Right cardiac atrium (tissue), 5 donors: ENCODE measurements around the gene SCPEP1. TPM values are rescaled to one million over a fixed set of nuclear protein-coding genes. Genes with fewer than 3 reads are reported as not detected.

ENCODE experiments used
- ATAC-seq, 2 donors: fragments of 200-7000 bp; cut with Tn5 transposase; one replicate each; pipeline versions ENCODE4 v1.8.0 to v1.9.1; 2020; ENCODE audit warnings: moderate library complexity in 2 of 2, mild to moderate bottlenecking in 1 of 2
- DNase-seq, 3 donors: peaks; one replicate each; pipeline ENCODE4 v3.0.0-alpha.2; 2020
- H3K27ac ChIP-seq: one replicate; pipeline ENCODE4 v1.5.1; 2013; ENCODE audit warnings: mild to moderate bottlenecking, low read length, control low read depth, moderate library complexity
- H3K27me3 ChIP-seq: one replicate; pipeline ENCODE4 v1.6.1; 2013; ENCODE audit not compliant: control insufficient read depth, insufficient read depth
- H3K4me1 ChIP-seq: one replicate; pipeline ENCODE4 v1.6.1; 2013; ENCODE audit warnings: low read length; ENCODE audit not compliant: control insufficient read depth, insufficient read depth
- H3K4me3 ChIP-seq: one replicate; pipeline ENCODE4 v1.5.1; 2013; ENCODE audit warnings: low read length, control low read depth
- H3K9me3 ChIP-seq: one replicate; pipeline ENCODE4 v1.6.1; 2013; ENCODE audit warnings: low read length; ENCODE audit not compliant: control insufficient read depth
- WGBS: extraction: QIAGEN DNeasy Blood & Tissue Kit; methylation state at CpG from one replicate; pipeline ENCODE4 v1.1.7; 2013; 5-methylcytosine and 5-hydroxymethylcytosine counted together
- intact Hi-C, 4 donors: fragments of 100-400 bp; cut with DNase I; formaldehyde crosslinking; loops; one replicate each; pipeline versions ENCODE4 v1.11.0 to v1.14.0; 2022 to 2023
- polyA plus RNA-seq: library from polyadenylated mRNA; stranded (reverse); fragments of 200-250 nt; gene quantifications from one replicate; pipeline ENCODE4 v1.2.3, GENCODE V29; 2013
- total RNA-seq, 4 donors: library from RNA; stranded (reverse); fragmentation: NEBNext Ultra II Directional; extraction: Animal tissue kit (Norgen Biotek cat#: 25700); gene quantifications; one replicate each; pipeline ENCODE4 v1.2.1, GENCODE V29; 2021
- donor health status: healthy with polysubstance abuse.
- donor health status: DM: no; HTN: yes; CAD: no.
- donor health status: DM: no; HTN: no; CAD: no.
- donor health status: DM: no; HTN: yes; CAD: no; lungs with severe emphysema.
- donor health status: DM: yes; HTN: yes; CAD: no.

Gene SCPEP1
- total and polyA plus RNA-seq, 5 donors = 49.7 to 87.9 (median 60.8) TPM

GRCh38 chr17:57002904-57003303, 25.0 kb downstream of the SCPEP1 start:
- WGBS = 93% methylated on average over 5 of the region's 5 CpGs
- Histone ChIP-seq H3K27ac (no peak overlapping the region), H3K27me3 (no peaks in the 10 kb centered on the region), H3K4me1 (no peaks in the 10 kb centered on the region), H3K9me3 (no peaks in the 10 kb centered on the region), H3K4me3 (no peak overlapping the region)
- no peak for ATAC-seq
- no peak for DNase-seq
- intact Hi-C loops = no loop called here

GRCh38 chr17:57004944-57005579, 27.1 kb downstream of the SCPEP1 start:
- H3K27me3 ChIP-seq = no peaks in the 10 kb centered on the region
- no peaks in the 10 kb centered on the region for H3K4me1 ChIP-seq
- intact Hi-C loops = no loop called here
- no peak overlapping the region for H3K4me3 ChIP-seq
- DNase-seq (no peak), ATAC-seq (peak; percentile 24 to 45)
- 70% methylated on average over 8 of the region's 8 CpGs for WGBS
- no peaks in the 10 kb centered on the region for H3K9me3 ChIP-seq
- H3K27ac ChIP-seq = no peak overlapping the region

- Histone ChIP-seq H3K4me3 (no peak overlapping the region), H3K9me3 (no peaks in the 10 kb centered on the region), H3K4me1 (no peaks in the 10 kb centered on the region), H3K27me3 (no peaks in the 10 kb centered on the region), H3K27ac (no peak overlapping the region)
- no peak for ATAC-seq
- no peak for DNase-seq
- intact Hi-C loops = no loop called here
- WGBS = 97% methylated on average over 2 of the region's 2 CpGs
Observed at GRCh38 chr17:57006040-57006439, 28.1 kb downstream of the SCPEP1 start.

- ATAC-seq (no peak), DNase-seq (no peak)
- Histone ChIP-seq H3K27me3 (no peaks in the 10 kb centered on the region), H3K9me3 (no peaks in the 10 kb centered on the region), H3K27ac (no peak overlapping the region), H3K4me1 (no peaks in the 10 kb centered on the region), H3K4me3 (no peak overlapping the region)
- 75% methylated on average over 2 of the region's 2 CpGs for WGBS
- intact Hi-C loops = no loop called here
Observed at GRCh38 chr17:57008958-57009357, 31.0 kb downstream of the SCPEP1 start.

- 29% methylated on average over 7 of the region's 7 CpGs for WGBS
- Histone ChIP-seq H3K4me1 (no peaks in the 10 kb centered on the region), H3K9me3 (no peaks in the 10 kb centered on the region), H3K27ac (no peak overlapping the region), H3K4me3 (no peak overlapping the region), H3K27me3 (no peaks in the 10 kb centered on the region)
- intact Hi-C loops = no loop called here
- DNase-seq = peak in 2 of 3 donors; percentile 26 to 66
- peak; percentile 67 to 80 for ATAC-seq
Observed at GRCh38 chr17:57009737-57010445, 32.0 kb downstream of the SCPEP1 start.

- no peak overlapping the region for H3K27ac ChIP-seq
- ATAC-seq (no peak), DNase-seq (no peak)
- H3K27me3 ChIP-seq = no peaks in the 10 kb centered on the region
- H3K4me3 ChIP-seq = no peak overlapping the region
- no peaks in the 10 kb centered on the region for H3K9me3 ChIP-seq
- no peaks in the 10 kb centered on the region for H3K4me1 ChIP-seq
- WGBS = 59% methylated on average over 3 of the region's 3 CpGs
- intact Hi-C loops = no loop called here
Observed at GRCh38 chr17:57010487-57010886, 32.6 kb downstream of the SCPEP1 start.

GRCh38 chr17:57011491-57012015, 33.6 kb downstream of the SCPEP1 start:
- H3K4me3 ChIP-seq = no peak overlapping the region
- H3K9me3 ChIP-seq = no peaks in the 10 kb centered on the region
- H3K27ac ChIP-seq = no peak overlapping the region
- 74% methylated on average over 7 of the region's 7 CpGs for WGBS
- intact Hi-C loops = no loop called here
- no peaks in the 10 kb centered on the region for H3K4me1 ChIP-seq
- H3K27me3 ChIP-seq = no peaks in the 10 kb centered on the region
- DNase-seq (no peak), ATAC-seq (no peak)

GRCh38 chr17:57016071-57016763, 38.3 kb downstream of the SCPEP1 start:
- Histone ChIP-seq H3K27me3 (no peaks in the 10 kb centered on the region), H3K27ac (no peak overlapping the region)

GRCh38 chr17:57016764-57017116, 38.8 kb downstream of the SCPEP1 start:
- H3K9me3 ChIP-seq = no peaks in the 10 kb centered on the region
- ATAC-seq (no peak), DNase-seq (no peak)
- WGBS = 57% methylated on average over 3 of the region's 3 CpGs
- no peak overlapping the region for H3K4me3 ChIP-seq
- H3K27me3 ChIP-seq = no peaks in the 10 kb centered on the region
- intact Hi-C loops = no loop called here
- H3K4me1 ChIP-seq = no peaks in the 10 kb centered on the region
- H3K27ac ChIP-seq = no peak overlapping the region

More at GRCh38 chr17:57016071-57016763, 38.3 kb downstream of the SCPEP1 start:
- H3K4me3 ChIP-seq = no peak overlapping the region
- DNase-seq = no peak
- WGBS = 90% methylated on average over 6 of the region's 6 CpGs
- no peak for ATAC-seq
- no peaks in the 10 kb centered on the region for H3K4me1 ChIP-seq
- H3K9me3 ChIP-seq = no peaks in the 10 kb centered on the region
- intact Hi-C loops = no loop called here

- WGBS = 50% methylated on average over 4 of the region's 4 CpGs
- no peak for DNase-seq
- H3K27ac ChIP-seq = no peak overlapping the region
- no peak for ATAC-seq
- no peaks in the 10 kb centered on the region for H3K9me3 ChIP-seq
- H3K27me3 ChIP-seq = no peaks in the 10 kb centered on the region
- H3K4me1 ChIP-seq = no peaks in the 10 kb centered on the region
- H3K4me3 ChIP-seq = no peak overlapping the region
- intact Hi-C loops = no loop called here
Observed at GRCh38 chr17:57017625-57018024, 39.7 kb downstream of the SCPEP1 start.

- Histone ChIP-seq H3K4me3 (no peak overlapping the region), H3K27ac (no peak overlapping the region), H3K4me1 (no peaks in the 10 kb centered on the region), H3K9me3 (no peaks in the 10 kb centered on the region), H3K27me3 (no peaks in the 10 kb centered on the region)
- intact Hi-C loops = no loop called here
- DNase-seq (no peak), ATAC-seq (no peak)
- 86% methylated on average over 3 of the region's 3 CpGs for WGBS
Observed at GRCh38 chr17:57020208-57020607, 42.3 kb downstream of the SCPEP1 start.
